HCT116 (cell line): ENCODE results near the gene CEP152.

Source experiments
- EZH2 ChIP-seq: fragments of 200-600 bp; sonication (generic); IDR thresholded peaks from 2 replicates; pipeline ENCODE4 v1.6.1; 2017; ENCODE audit warnings: antibody characterized with exemption, mixed run types
- POLR2AphosphoS5 ChIP-seq: IDR thresholded peaks from 2 replicates; pipeline ENCODE4 v1.6.1; 2011; ENCODE audit warnings: mild to moderate bottlenecking, low read depth, low read length, moderate library complexity
- TF ChIP-seq, protein P1 (sequence below), 3 experiments: fragments of 200-600 bp in 1 of 3; sonication (generic) in 1 of 3; IDR thresholded peaks in 2 of 3; conservative IDR thresholded peaks in 1 of 3; 2 replicates each; pipeline ENCODE4 v1.5.1; 2012 to 2017; ENCODE audit warnings: low read depth in 2 of 3, low read length in 2 of 3, antibody characterized with exemption in 1 of 3, borderline replicate concordance in 1 of 3, control low read depth in 1 of 3, mild to moderate bottlenecking in 1 of 3, mixed read lengths in 1 of 3, mixed run types in 1 of 3, moderate library complexity in 1 of 3; ENCODE audit not compliant: insufficient read depth in 1 of 3
- TF ChIP-seq, protein P2 (sequence below): IDR thresholded peaks from 2 replicates; pipeline ENCODE4 v1.6.1; 2012

GRCh38 chr15:48800811-48801455 lies 9.9 kb downstream of the CEP152 start:
- TF ChIP-seq POLR2AphosphoS5 (no peak), EZH2 (no peak)
- TF ChIP-seq, protein P1, sequence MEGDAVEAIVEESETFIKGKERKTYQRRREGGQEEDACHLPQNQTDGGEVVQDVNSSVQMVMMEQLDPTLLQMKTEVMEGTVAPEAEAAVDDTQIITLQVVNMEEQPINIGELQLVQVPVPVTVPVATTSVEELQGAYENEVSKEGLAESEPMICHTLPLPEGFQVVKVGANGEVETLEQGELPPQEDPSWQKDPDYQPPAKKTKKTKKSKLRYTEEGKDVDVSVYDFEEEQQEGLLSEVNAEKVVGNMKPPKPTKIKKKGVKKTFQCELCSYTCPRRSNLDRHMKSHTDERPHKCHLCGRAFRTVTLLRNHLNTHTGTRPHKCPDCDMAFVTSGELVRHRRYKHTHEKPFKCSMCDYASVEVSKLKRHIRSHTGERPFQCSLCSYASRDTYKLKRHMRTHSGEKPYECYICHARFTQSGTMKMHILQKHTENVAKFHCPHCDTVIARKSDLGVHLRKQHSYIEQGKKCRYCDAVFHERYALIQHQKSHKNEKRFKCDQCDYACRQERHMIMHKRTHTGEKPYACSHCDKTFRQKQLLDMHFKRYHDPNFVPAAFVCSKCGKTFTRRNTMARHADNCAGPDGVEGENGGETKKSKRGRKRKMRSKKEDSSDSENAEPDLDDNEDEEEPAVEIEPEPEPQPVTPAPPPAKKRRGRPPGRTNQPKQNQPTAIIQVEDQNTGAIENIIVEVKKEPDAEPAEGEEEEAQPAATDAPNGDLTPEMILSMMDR (IDR thresholded peaks at IDR 0.05 in 2 of 3, conservative IDR thresholded peaks at IDR 0.05 in 1 of 3; ENCODE audit: borderline replicate concordance in 1 of 3, insufficient read depth in 1 of 3, low read depth in 2 of 3, low read length in 2 of 3) = peak; percentile 28 to 56 (median 31); a peak in 4 of 6 replicates
- TF ChIP-seq, protein P2, sequence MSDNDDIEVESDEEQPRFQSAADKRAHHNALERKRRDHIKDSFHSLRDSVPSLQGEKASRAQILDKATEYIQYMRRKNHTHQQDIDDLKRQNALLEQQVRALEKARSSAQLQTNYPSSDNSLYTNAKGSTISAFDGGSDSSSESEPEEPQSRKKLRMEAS = no peak
